GM12892 (cell line): ENCODE results near the gene GNAI1.

Experiments
- POLR2A ChIP-seq: IDR thresholded peaks from 2 replicates; pipeline ENCODE4 v1.6.1; 2011; ENCODE audit warnings: low read depth, low read length, control low read depth
- TAF1 ChIP-seq: IDR thresholded peaks from 2 replicates; pipeline ENCODE4 v1.6.1; 2011; ENCODE audit warnings: low read depth, mild to moderate bottlenecking, control low read depth, low read length, borderline replicate concordance

DNA sequence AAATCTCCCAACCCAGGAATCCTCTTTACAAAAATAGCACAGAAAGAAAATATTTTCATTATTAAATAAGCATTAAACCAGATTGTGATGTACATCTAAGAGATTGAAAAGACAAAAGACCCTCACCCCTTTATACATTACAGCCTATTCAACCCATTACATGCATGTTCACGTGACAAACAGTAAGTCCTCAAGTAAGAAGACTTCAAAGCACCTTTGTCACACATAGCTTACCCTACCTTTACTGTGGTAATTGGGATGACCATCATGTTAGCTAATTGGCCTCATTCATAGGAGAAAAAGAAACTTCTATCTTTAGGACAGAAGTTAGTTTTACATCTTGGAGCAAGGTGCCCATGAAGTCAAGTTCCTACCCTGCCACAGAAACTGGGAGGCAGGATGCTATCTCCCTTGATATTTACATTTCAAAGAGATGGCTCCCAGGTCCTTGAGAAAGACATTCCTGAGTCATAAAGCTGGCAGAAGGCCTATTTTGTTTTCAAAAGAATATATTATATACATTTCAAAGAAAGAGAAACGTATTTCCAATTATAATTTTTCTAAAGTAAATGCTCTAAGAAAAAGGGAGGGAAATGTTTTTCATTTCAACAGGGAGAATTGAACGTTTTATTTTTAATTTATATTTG, 48.1 kb downstream of the GNAI1 start:
- TF ChIP-seq POLR2A (no peak), TAF1 (no peak)
